GM12874 (cell line): Measurements from ENCODE around the gene TMEM178A.

Experiments used
- TF ChIP-seq, protein P1 (sequence below): IDR thresholded peaks from 2 replicates; pipeline ENCODE4 v1.5.1; 2011; ENCODE audit warnings: low read depth, mild to moderate bottlenecking, control low read depth, low read length, moderate library complexity; ENCODE audit not compliant: insufficient read depth

The TMEM178A gene

GRCh38 chr2:39728941-39729351 is 63.2 kb downstream of the TMEM178A start:
- TF ChIP-seq, protein P1, sequence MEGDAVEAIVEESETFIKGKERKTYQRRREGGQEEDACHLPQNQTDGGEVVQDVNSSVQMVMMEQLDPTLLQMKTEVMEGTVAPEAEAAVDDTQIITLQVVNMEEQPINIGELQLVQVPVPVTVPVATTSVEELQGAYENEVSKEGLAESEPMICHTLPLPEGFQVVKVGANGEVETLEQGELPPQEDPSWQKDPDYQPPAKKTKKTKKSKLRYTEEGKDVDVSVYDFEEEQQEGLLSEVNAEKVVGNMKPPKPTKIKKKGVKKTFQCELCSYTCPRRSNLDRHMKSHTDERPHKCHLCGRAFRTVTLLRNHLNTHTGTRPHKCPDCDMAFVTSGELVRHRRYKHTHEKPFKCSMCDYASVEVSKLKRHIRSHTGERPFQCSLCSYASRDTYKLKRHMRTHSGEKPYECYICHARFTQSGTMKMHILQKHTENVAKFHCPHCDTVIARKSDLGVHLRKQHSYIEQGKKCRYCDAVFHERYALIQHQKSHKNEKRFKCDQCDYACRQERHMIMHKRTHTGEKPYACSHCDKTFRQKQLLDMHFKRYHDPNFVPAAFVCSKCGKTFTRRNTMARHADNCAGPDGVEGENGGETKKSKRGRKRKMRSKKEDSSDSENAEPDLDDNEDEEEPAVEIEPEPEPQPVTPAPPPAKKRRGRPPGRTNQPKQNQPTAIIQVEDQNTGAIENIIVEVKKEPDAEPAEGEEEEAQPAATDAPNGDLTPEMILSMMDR, result peak; percentile 76

DNA sequence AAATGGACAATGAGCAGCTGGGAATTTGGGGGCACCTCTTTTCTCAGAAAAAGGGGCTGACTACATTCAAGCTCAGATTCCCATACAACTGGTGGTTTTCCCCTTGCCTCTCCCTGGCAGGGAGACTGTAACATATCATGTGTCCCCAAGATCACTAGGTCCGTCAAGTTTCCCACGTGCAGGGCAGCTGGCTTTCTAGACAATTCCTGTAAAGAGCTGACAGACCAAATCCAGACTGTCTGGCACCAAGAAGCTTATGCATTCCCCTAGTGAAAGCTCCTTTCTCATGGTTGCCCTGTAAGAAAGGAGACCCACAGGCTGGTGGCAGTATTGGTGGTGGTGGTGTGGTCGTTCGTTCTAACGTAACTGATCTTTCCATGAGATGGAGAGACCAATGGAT is 64.6 kb downstream of the TMEM178A start:
- TF ChIP-seq, protein P1, result no peak

- TF ChIP-seq, protein P1, result peak; percentile 51
Measured at GRCh38 chr2:39730685-39731302, 65.1 kb downstream of the TMEM178A start.

GRCh38 chr2:39731546-39731945 is 65.8 kb downstream of the TMEM178A start:
- TF ChIP-seq, protein P1, result no peak

GRCh38 chr2:39732482-39732881 is 66.8 kb downstream of the TMEM178A start:
- TF ChIP-seq, protein P1, result no peak

GRCh38 chr2:39733070-39733674 is 67.5 kb downstream of the TMEM178A start:
- TF ChIP-seq, protein P1, result no peak

GRCh38 chr2:39734445-39734844 is 68.7 kb downstream of the TMEM178A start:
- TF ChIP-seq, protein P1, result no peak
